ENCODE data around the gene GHR. TPM values are rescaled to one million over a fixed set of nuclear protein-coding genes. Genes with fewer than 3 reads are reported as not detected.

GHR gene
- total RNA-seq, 1 donor from 2014 or later, result 6.4 TPM

- no peaks in the 10 kb centered on the region for H3K27me3 ChIP-seq
- DNase-seq (ENCODE audit: low spot score in 2 of 2), result no peak
- intact Hi-C loops (cut with DNase I), result no loop called here
- no peaks in the 10 kb centered on the region for H3K9me3 ChIP-seq
- no peak overlapping the region for H3K27ac ChIP-seq
- no peak for TF ChIP-seq CTCF (IDR thresholded peaks at IDR 0.05)
- no peak overlapping the region for H3K4me3 ChIP-seq
- no peaks in the 10 kb centered on the region for H3K4me1 ChIP-seq
- no peaks in the 10 kb centered on the region for H3K36me3 ChIP-seq
Measured at GRCh38 chr5:42636946-42637345, 213.7 kb downstream of the GHR start.

GRCh38 chr5:42638972-42639371 is 215.7 kb downstream of the GHR start:
- no peaks in the 10 kb centered on the region for H3K4me1 ChIP-seq
- H3K9me3 ChIP-seq, result no peaks in the 10 kb centered on the region
- H3K27me3 ChIP-seq, result no peaks in the 10 kb centered on the region
- DNase-seq (ENCODE audit: low spot score in 2 of 2), result no peak
- H3K27ac ChIP-seq, result no peak overlapping the region
- no peak for TF ChIP-seq CTCF (IDR thresholded peaks at IDR 0.05)
- H3K4me3 ChIP-seq, result no peak overlapping the region
- intact Hi-C loops (cut with DNase I), result no loop called here
- no peaks in the 10 kb centered on the region for H3K36me3 ChIP-seq

- Histone ChIP-seq H3K4me3 (no peak overlapping the region), H3K4me1 (no peaks in the 10 kb centered on the region), H3K9me3 (no peaks in the 10 kb centered on the region), H3K27ac (no peak overlapping the region), H3K27me3 (no peaks in the 10 kb centered on the region), H3K36me3 (no peaks in the 10 kb centered on the region)
- intact Hi-C loops (cut with DNase I), result no loop called here
- DNase-seq (ENCODE audit: low spot score in 2 of 2), result no peak
- TF ChIP-seq CTCF (IDR thresholded peaks at IDR 0.05), result no peak
Measured at GRCh38 chr5:42640835-42641234, 217.6 kb downstream of the GHR start.

- TF ChIP-seq CTCF (IDR thresholded peaks at IDR 0.05), result no peak
- no peak overlapping the region for H3K27ac ChIP-seq
- intact Hi-C loops (cut with DNase I), result no loop called here
- DNase-seq (ENCODE audit: low spot score in 2 of 2), result no peak
- no peaks in the 10 kb centered on the region for H3K27me3 ChIP-seq
- H3K36me3 ChIP-seq, result no peaks in the 10 kb centered on the region
- H3K4me1 ChIP-seq, result no peaks in the 10 kb centered on the region
- no peaks in the 10 kb centered on the region for H3K9me3 ChIP-seq
- H3K4me3 ChIP-seq, result no peak overlapping the region
Measured at GRCh38 chr5:42641336-42642005, 218.2 kb downstream of the GHR start.

- Histone ChIP-seq H3K4me1 (no peaks in the 10 kb centered on the region), H3K4me3 (no peak overlapping the region), H3K27ac (no peak overlapping the region), H3K36me3 (no peaks in the 10 kb centered on the region), H3K27me3 (no peaks in the 10 kb centered on the region), H3K9me3 (no peaks in the 10 kb centered on the region)
- no peak for DNase-seq (ENCODE audit: low spot score in 2 of 2)
- no peak for TF ChIP-seq CTCF (IDR thresholded peaks at IDR 0.05)
- intact Hi-C loops (cut with DNase I), result no loop called here
Measured at GRCh38 chr5:42642006-42642405, 218.8 kb downstream of the GHR start.

- Histone ChIP-seq H3K9me3 (no peaks in the 10 kb centered on the region), H3K36me3 (no peaks in the 10 kb centered on the region), H3K27ac (no peak overlapping the region), H3K4me1 (no peaks in the 10 kb centered on the region), H3K27me3 (no peaks in the 10 kb centered on the region), H3K4me3 (no peak overlapping the region)
- no peak for TF ChIP-seq CTCF (IDR thresholded peaks at IDR 0.05)
- no peak for DNase-seq (ENCODE audit: low spot score in 2 of 2)
- intact Hi-C loops (cut with DNase I), result no loop called here
Measured at GRCh38 chr5:42643360-42643759, 220.1 kb downstream of the GHR start.

Data from ascending aorta (tissue), 2 donors.